ENCODE results near the gene HLA-E. TPM values are rescaled to one million over a fixed set of nuclear protein-coding genes. Genes with fewer than 3 reads are reported as not detected.

The HLA-E gene
- total and polyA plus RNA-seq, 2 of the 13 experiments (the other 11 are each of a cell fraction or from before 2014, with no cell fraction given) = 45.2 to 90.4 TPM

DNA sequence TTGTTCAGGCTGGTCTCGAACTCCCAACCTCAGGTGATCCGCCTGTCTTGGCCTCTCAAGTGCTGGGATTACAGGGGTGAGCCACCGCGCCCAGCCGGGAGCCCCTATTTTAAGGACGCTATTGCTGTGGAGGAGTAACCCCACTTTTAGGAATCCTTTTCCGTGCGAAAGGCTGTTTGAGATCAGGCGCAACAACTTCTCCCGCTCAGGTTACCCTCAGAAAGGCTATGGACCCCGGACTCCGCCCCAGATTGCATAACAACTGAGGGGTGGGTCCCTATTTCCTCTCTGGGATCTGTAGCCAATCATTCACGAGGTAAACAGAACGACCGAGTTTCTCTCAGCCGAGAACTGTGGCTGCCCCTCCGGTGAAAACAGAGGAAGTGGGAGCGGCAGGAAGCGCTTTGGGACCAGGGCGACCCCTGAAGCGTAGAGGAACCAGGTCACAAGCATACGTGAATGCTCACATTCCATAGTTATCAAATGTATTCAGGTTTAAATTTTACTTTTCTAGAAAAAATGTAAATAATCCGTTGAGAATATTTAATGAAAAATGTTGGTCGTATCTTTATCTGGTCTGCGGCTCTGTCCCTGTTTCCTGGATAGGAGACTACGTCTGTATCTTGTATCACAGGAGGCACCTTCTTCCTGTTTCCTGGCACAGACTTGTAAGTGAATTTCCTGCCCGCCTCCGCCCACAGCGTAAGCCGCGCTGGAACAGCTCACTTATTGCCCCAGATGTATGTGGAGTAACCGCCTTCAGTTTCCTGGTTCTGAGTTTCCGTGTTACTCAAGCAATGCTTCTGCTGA lies 26.8 kb downstream of the HLA-E start (continued):
- TF ChIP-seq TFAP4 (IDR thresholded peaks at IDR 0.05; ENCODE audit: borderline replicate concordance, low read depth) = 0 out of 2 replicates have a peak, but pooled peaks have one; percentile 18
- TF ChIP-seq STAT6 (CRISPR knock-in tag; IDR thresholded peaks at IDR 0.05; ENCODE audit: borderline replicate concordance) = peak; percentile 91
- no peak for TF ChIP-seq HOXD1 (CRISPR knock-in tag; IDR thresholded peaks at IDR 0.05)
- TF ChIP-seq, protein P1, sequence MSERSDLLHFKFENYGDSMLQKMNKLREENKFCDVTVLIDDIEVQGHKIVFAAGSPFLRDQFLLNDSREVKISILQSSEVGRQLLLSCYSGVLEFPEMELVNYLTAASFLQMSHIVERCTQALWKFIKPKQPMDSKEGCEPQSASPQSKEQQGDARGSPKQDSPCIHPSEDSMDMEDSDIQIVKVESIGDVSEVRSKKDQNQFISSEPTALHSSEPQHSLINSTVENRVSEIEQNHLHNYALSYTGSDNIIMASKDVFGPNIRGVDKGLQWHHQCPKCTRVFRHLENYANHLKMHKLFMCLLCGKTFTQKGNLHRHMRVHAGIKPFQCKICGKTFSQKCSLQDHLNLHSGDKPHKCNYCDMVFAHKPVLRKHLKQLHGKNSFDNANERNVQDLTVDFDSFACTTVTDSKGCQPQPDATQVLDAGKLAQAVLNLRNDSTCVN (CRISPR knock-in tag; IDR thresholded peaks at IDR 0.05; ENCODE audit: borderline replicate concordance) = peak; percentile 62; the same call in 1 of the 2 replicates
- TF ChIP-seq ZNF777 (CRISPR knock-in tag; IDR thresholded peaks at IDR 0.05) = no peak
- TF ChIP-seq ZC3H4 (CRISPR knock-in tag; IDR thresholded peaks at IDR 0.05; ENCODE audit: borderline replicate concordance) = 0 out of 2 replicates have a peak, but pooled peaks have one; percentile 30
- TF ChIP-seq ZNF737 (CRISPR knock-in tag; IDR thresholded peaks at IDR 0.05; ENCODE audit: borderline replicate concordance) = no peak
- no peak for TF ChIP-seq MTERF4 (CRISPR knock-in tag; IDR thresholded peaks at IDR 0.05)
- peak; percentile 87 for TF ChIP-seq FOXJ3 (CRISPR knock-in tag; IDR thresholded peaks at IDR 0.05; ENCODE audit: borderline replicate concordance)
- TF ChIP-seq CCAR2 (optimal IDR thresholded peaks at IDR 0.05; ENCODE audit: low read depth, low read length) = no peak
- no peak for TF ChIP-seq ZNF841 (CRISPR knock-in tag; IDR thresholded peaks at IDR 0.05; ENCODE audit: borderline replicate concordance)
- peak; percentile 78 to 89 for TF ChIP-seq POLR2A (IDR thresholded peaks at IDR 0.05; ENCODE audit: insufficient read depth in 1 of 2, low read depth in 2 of 2, low read length in 2 of 2)
- peak; percentile 61 for TF ChIP-seq YY1 (IDR thresholded peaks at IDR 0.05; ENCODE audit: insufficient read depth, insufficient replicate concordance, low read depth, low read length)
- TF ChIP-seq DPF2 (CRISPR knock-in tag; IDR thresholded peaks at IDR 0.05; ENCODE audit: borderline replicate concordance, low read depth) = peak; percentile 54; the same call in 1 of the 2 replicates
- TF ChIP-seq, protein P2, sequence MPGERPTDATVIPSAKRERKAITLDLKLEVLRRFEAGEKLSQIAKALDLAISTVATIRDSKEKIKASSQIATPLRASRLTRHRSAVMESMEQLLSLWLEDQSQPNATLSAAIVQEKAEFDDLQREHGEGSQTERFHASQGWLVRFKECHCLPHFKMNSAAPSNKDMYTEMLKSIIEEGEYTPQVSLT (CRISPR knock-in tag; IDR thresholded peaks at IDR 0.05; ENCODE audit: borderline replicate concordance, low read depth) = no peak
